Natural killer cell (primary cell): Measurements from ENCODE around the gene PKD1. TPM values are rescaled to one million over a fixed set of nuclear protein-coding genes. Genes with fewer than 3 reads are reported as not detected.
A peak's percentile ranks its signal among the peaks of the same experiment; 100 is the strongest.

Experiments
- ATAC-seq, 3 donors: fragments of 150-1000 bp in 2 of 3; fragments of 200-7000 bp in 1 of 3; cut with Tn5 transposase; 1 replicate in 1 of 3; 2 replicates in 2 of 3; pipeline ENCODE4 v1.10.0; 2021; ENCODE audit warnings: mild to moderate bottlenecking in 2 of 3, moderate library complexity in 2 of 3
- DNase-seq, 2 donors: peaks; one replicate each; pipeline versions ENCODE4 v3.0.0 to v3.0.0-alpha.2; 2013 to 2021; ENCODE audit warnings: mixed read lengths in 1 of 2
- H3K27ac ChIP-seq: one replicate; pipeline ENCODE4 v1.5.1; 2013; ENCODE audit warnings: mild to moderate bottlenecking, low read length
- H3K27me3 ChIP-seq: one replicate; pipeline ENCODE4 v1.6.1; 2013; ENCODE audit warnings: low read length; ENCODE audit not compliant: control insufficient read depth, insufficient read depth
- H3K36me3 ChIP-seq: one replicate; pipeline ENCODE4 v1.6.1; 2013; ENCODE audit warnings: low read length; ENCODE audit not compliant: control insufficient read depth, insufficient read depth
- H3K4me1 ChIP-seq: one replicate; pipeline ENCODE4 v1.6.1; 2013; ENCODE audit warnings: low read length; ENCODE audit not compliant: control insufficient read depth, insufficient read depth
- H3K4me3 ChIP-seq: one replicate; pipeline ENCODE4 v1.5.1; 2013; ENCODE audit warnings: low read length
- H3K9me3 ChIP-seq: one replicate; pipeline ENCODE4 v1.6.1; 2013; ENCODE audit warnings: low read length; ENCODE audit not compliant: control insufficient read depth, insufficient read depth
- H3K27ac Mint-ChIP-seq, 2 donors: one replicate each; pipeline ENCODE4 v1.8.0; 2022; ENCODE audit warnings: mild to moderate bottlenecking in 2 of 2, mixed read lengths in 2 of 2, moderate library complexity in 1 of 2
- H3K27me3 Mint-ChIP-seq, 2 donors: one replicate each; pipeline ENCODE4 v1.8.0; 2022; ENCODE audit warnings: low read depth in 2 of 2, mixed read lengths in 2 of 2
- H3K36me3 Mint-ChIP-seq: one replicate; pipeline ENCODE4 v1.8.0; 2022; ENCODE audit warnings: mixed read lengths
- H3K4me1 Mint-ChIP-seq, 2 donors: one replicate each; pipeline ENCODE4 v1.8.0; 2022; ENCODE audit warnings: mixed read lengths in 2 of 2
- H3K4me3 Mint-ChIP-seq: one replicate; pipeline ENCODE4 v1.8.0; 2022; ENCODE audit warnings: mild to moderate bottlenecking, moderate library complexity, mixed read lengths
- H3K9me3 Mint-ChIP-seq, 2 donors: one replicate each; pipeline ENCODE4 v1.8.0; 2022; ENCODE audit warnings: mixed read lengths in 2 of 2
- CTCF ChIP-seq: fragments of 200-600 bp; IDR thresholded peaks from one replicate; pipeline ENCODE4 v1.8.0; 2022; ENCODE audit warnings: antibody characterized with exemption
- WGBS: methylation state at CpG from one replicate; pipeline ENCODE4 v1.1.7; 2013; ENCODE audit warnings: missing lambda C conversion rate; ENCODE audit not compliant: insufficient coverage; 5-methylcytosine and 5-hydroxymethylcytosine counted together
- intact Hi-C: fragments of 100-400 bp; cut with micrococcal nuclease; formaldehyde crosslinking; loops from one replicate; pipeline ENCODE4 v1.14.2; 2022
- total RNA-seq, 4 donors: library from RNA; stranded (reverse); fragments of 120-200 nt in 1 of 4; gene quantifications; one replicate each; pipeline versions ENCODE4 v1.2.3 to v1.2.4, GENCODE V29; 2013 to 2022

PKD1 gene
- total RNA-seq, 3 donors from 2014 or later (not counting 1 experiment from before 2014, with no cell fraction given), result 87.0 to 105 (median 99.1) TPM

GRCh38 chr16:2058420-2058819 is 77.3 kb downstream of the PKD1 start:
- Histone ChIP-seq H3K36me3 (peaks cover 39% of the 10 kb centered on the region), H3K4me1 (no peaks in the 10 kb centered on the region), H3K27me3 (no peaks in the 10 kb centered on the region), H3K9me3 (no peaks in the 10 kb centered on the region), H3K4me3 (no peak overlapping the region), H3K27ac (no peak overlapping the region)
- Mint-ChIP-seq H3K27ac (no peak overlapping the region), H3K27me3 (no peaks in the 10 kb centered on the region), H3K4me3 (no peak overlapping the region), H3K36me3 (no peaks in the 10 kb centered on the region), H3K4me1 (peaks cover 0 to 4% of the 10 kb centered on the region in 2 donors), H3K9me3 (no peaks in the 10 kb centered on the region)
- DNase-seq (no peak), ATAC-seq (no peak)
- TF ChIP-seq CTCF, result no peak
- intact Hi-C loops, result no loop called here
- 82% methylated on average over 13 of the region's 13 CpGs for WGBS

GRCh38 chr16:2057438-2057837 is 78.3 kb downstream of the PKD1 start:
- TF ChIP-seq CTCF, result no peak
- Histone ChIP-seq H3K27me3 (no peaks in the 10 kb centered on the region), H3K36me3 (peaks cover 46% of the 10 kb centered on the region), H3K4me1 (no peaks in the 10 kb centered on the region), H3K27ac (no peak overlapping the region), H3K9me3 (no peaks in the 10 kb centered on the region), H3K4me3 (no peak overlapping the region)
- WGBS, result 93% methylated on average over 8 of the region's 10 CpGs
- no peak overlapping the region for H3K4me3 Mint-ChIP-seq
- no peaks in the 10 kb centered on the region for H3K9me3 Mint-ChIP-seq
- H3K36me3 Mint-ChIP-seq, result no peaks in the 10 kb centered on the region
- no peaks in the 10 kb centered on the region for H3K27me3 Mint-ChIP-seq
- no peak for DNase-seq
- ATAC-seq, result no peak
- intact Hi-C loops, result no loop called here
- H3K4me1 Mint-ChIP-seq, result peaks cover 0 to 7% of the 10 kb centered on the region in 2 donors
- no peak overlapping the region for H3K27ac Mint-ChIP-seq

GRCh38 chr16:2056681-2057407 is 78.9 kb downstream of the PKD1 start:
- Mint-ChIP-seq H3K27me3 (no peaks in the 10 kb centered on the region), H3K36me3 (no peaks in the 10 kb centered on the region), H3K4me3 (no peak overlapping the region), H3K4me1 (peaks cover 0 to 9% of the 10 kb centered on the region in 2 donors), H3K9me3 (no peaks in the 10 kb centered on the region), H3K27ac (no peak overlapping the region)
- ATAC-seq, result no peak
- intact Hi-C loops, result no loop called here
- Histone ChIP-seq H3K27me3 (no peaks in the 10 kb centered on the region), H3K4me3 (no peak overlapping the region), H3K36me3 (peaks cover 47% of the 10 kb centered on the region), H3K4me1 (no peaks in the 10 kb centered on the region), H3K9me3 (no peaks in the 10 kb centered on the region), H3K27ac (no peak overlapping the region)
- 96% methylated on average over 19 of the region's 19 CpGs for WGBS
- no peak for DNase-seq
- no peak for TF ChIP-seq CTCF

GRCh38 chr16:2056077-2056476 is 79.6 kb downstream of the PKD1 start:
- H3K4me3 ChIP-seq, result no peak overlapping the region
- H3K27ac ChIP-seq, result no peak overlapping the region
- no peaks in the 10 kb centered on the region for H3K9me3 Mint-ChIP-seq
- H3K36me3 Mint-ChIP-seq, result no peaks in the 10 kb centered on the region
- H3K27me3 ChIP-seq, result no peaks in the 10 kb centered on the region
- no peaks in the 10 kb centered on the region for H3K27me3 Mint-ChIP-seq
- DNase-seq (peak in 1 of 2 donors; percentile 18), ATAC-seq (no peak)
- peaks cover 46% of the 10 kb centered on the region for H3K36me3 ChIP-seq
- WGBS, result 97% methylated on average over 15 of the region's 15 CpGs
- no peak overlapping the region for H3K4me3 Mint-ChIP-seq
- H3K9me3 ChIP-seq, result no peaks in the 10 kb centered on the region
- H3K27ac Mint-ChIP-seq, result no peak overlapping the region
- intact Hi-C loops, result no loop called here
- no peak for TF ChIP-seq CTCF
- H3K4me1 Mint-ChIP-seq, result peaks cover 0 to 9% of the 10 kb centered on the region in 2 donors
- H3K4me1 ChIP-seq, result no peaks in the 10 kb centered on the region
